Brain pericyte (primary cell): ENCODE results near the gene PRR23E.

Experiments used
- DNase-seq: peaks from one replicate; pipeline ENCODE4 v3.0.0-alpha.2; 2012; ENCODE audit warnings: low read depth, low spot score

PRR23E gene

GRCh38 chr3:127208483-127209100, 15.7 kb downstream of the PRR23E start:
- no peak for DNase-seq

GRCh38 chr3:127209155-127209839, 16.4 kb downstream of the PRR23E start:
- no peak for DNase-seq

- DNase-seq: no peak
These were observed 17.1 kb downstream of the PRR23E start for GRCh38 chr3:127209840-127210653.

GRCh38 chr3:127210654-127210943, 17.7 kb downstream of the PRR23E start:
- no peak for DNase-seq

GRCh38 chr3:127211118-127212060, 18.5 kb downstream of the PRR23E start:
- DNase-seq: no peak

GRCh38 chr3:127212231-127212630, 19.3 kb downstream of the PRR23E start:
- no peak for DNase-seq

GRCh38 chr3:127212711-127213110, 19.8 kb downstream of the PRR23E start:
- DNase-seq: no peak

GRCh38 chr3:127213381-127213918, 20.5 kb downstream of the PRR23E start:
- DNase-seq: no peak

- DNase-seq: no peak
These were observed 22.0 kb downstream of the PRR23E start for GRCh38 chr3:127214975-127215374.

GRCh38 chr3:127215714-127216414, 22.9 kb downstream of the PRR23E start:
- DNase-seq: no peak

- DNase-seq: no peak
These were observed 23.7 kb downstream of the PRR23E start for GRCh38 chr3:127216415-127217261.

- DNase-seq: no peak
These were observed 24.9 kb downstream of the PRR23E start for GRCh38 chr3:127217596-127218453.

- DNase-seq: no peak
These were observed 25.6 kb downstream of the PRR23E start for GRCh38 chr3:127218454-127218922.

- no peak for DNase-seq
These were observed 27.6 kb downstream of the PRR23E start for GRCh38 chr3:127220497-127220896.

GRCh38 chr3:127221037-127221436, 28.1 kb downstream of the PRR23E start:
- DNase-seq: no peak

- DNase-seq: no peak
These were observed 28.6 kb downstream of the PRR23E start for GRCh38 chr3:127221446-127222035.

GRCh38 chr3:127222163-127222562, 29.2 kb downstream of the PRR23E start:
- DNase-seq: no peak

- no peak for DNase-seq
These were observed 29.7 kb downstream of the PRR23E start for GRCh38 chr3:127222664-127223063.
